GM18502 (cell line): ENCODE results near the gene PAAF1.

Experiments used
- ATAC-seq: cut with Tn5 transposase; IDR thresholded peaks from one replicate; pipeline ENCODE4 v1.9.1; 2021; ENCODE audit warnings: mild to moderate bottlenecking; ENCODE audit not compliant: unreplicated experiment, poor library complexity

Gene PAAF1

GRCh38 chr11:73876424-73877310 is at the start of gene PAAF1, which contains the start of gene COA4:
PAAF1 (plus strand) TSS chr11:73876999; CDS start chr11:73877022, 23 bp downstream.
COA4 (minus strand) TSS chr11:73876846; CDS start chr11:73873378, 3,468 bp downstream.
- peak; percentile 95 for ATAC-seq

GRCh38 chr11:73830261-73830660 is 46.5 kb upstream of the PAAF1 start:
- ATAC-seq, result no peak

- no peak for ATAC-seq
Measured at GRCh38 chr11:73833067-73833466, 43.7 kb upstream of the PAAF1 start.

- no peak for ATAC-seq
Measured at GRCh38 chr11:73838443-73839122, 38.2 kb upstream of the PAAF1 start.

GRCh38 chr11:73839123-73839457 is 37.7 kb upstream of the PAAF1 start:
- ATAC-seq, result no peak

GRCh38 chr11:73851046-73851764 is 25.6 kb upstream of the PAAF1 start:
- no peak for ATAC-seq

GRCh38 chr11:73852049-73852448 is 24.8 kb upstream of the PAAF1 start:
- no peak for ATAC-seq

GRCh38 chr11:73854680-73855079 is 22.1 kb upstream of the PAAF1 start:
- no peak for ATAC-seq

- no peak for ATAC-seq
Measured at GRCh38 chr11:73856031-73856567, 20.7 kb upstream of the PAAF1 start.

GRCh38 chr11:73859671-73860070 is 17.1 kb upstream of the PAAF1 start:
- ATAC-seq, result no peak

GRCh38 chr11:73860202-73860601 is 16.6 kb upstream of the PAAF1 start:
- no peak for ATAC-seq

- no peak for ATAC-seq
Measured at GRCh38 chr11:73862986-73863385, 13.8 kb upstream of the PAAF1 start.

GRCh38 chr11:73866095-73866579 is 10.7 kb upstream of the PAAF1 start:
- no peak for ATAC-seq

GRCh38 chr11:73866586-73866996 is 10.2 kb upstream of the PAAF1 start:
- no peak for ATAC-seq

GRCh38 chr11:73869332-73869949 is 7.4 kb upstream of the PAAF1 start:
- ATAC-seq, result no peak

- ATAC-seq, result no peak
Measured at GRCh38 chr11:73870261-73870660, 6.5 kb upstream of the PAAF1 start.

- ATAC-seq, result no peak
Measured at GRCh38 chr11:73872749-73873357, 3.9 kb upstream of the PAAF1 start.

- no peak for ATAC-seq
Measured at GRCh38 chr11:73875380-73875779, 1.4 kb upstream of the PAAF1 start.

GRCh38 chr11:73875840-73876239 is 959 bp upstream of the PAAF1 start:
- no peak for ATAC-seq

GRCh38 chr11:73878771-73879170 is 2.0 kb downstream of the PAAF1 start:
- no peak for ATAC-seq
